ENCODE data around the gene RBFA. TPM values are rescaled to one million over a fixed set of nuclear protein-coding genes. Genes with fewer than 3 reads are reported as not detected.

RBFA gene
- total and polyA plus RNA-seq, 2 donors (not counting 3 experiments of a cell fraction or from before 2014, with no cell fraction given): 27.4 to 34.8 TPM

GRCh38 chr18:80034852-80035406, 695 bp downstream of the RBFA start:
- peak overlapping the region; percentile 94 to 97 (median 96) for H3K4me3 ChIP-seq (replicated peaks in 1 of 3; ENCODE audit: insufficient read depth in 1 of 3, low read depth in 1 of 3, low read length in 3 of 3)
- H2AFZ ChIP-seq (ENCODE audit: low read depth, low read length): peak overlapping the region; percentile 97
- POLR2A ChIA-PET: interaction anchor here (1.7 to 2.6 kb wide), 2 partner anchors 46 to 74 kb away, joined by 7 to 9 read pairs; partner anchors contain the start of gene ADNP2
- peak overlapping the region; percentile 39 for H3K27ac ChIP-seq (ENCODE audit: insufficient read depth, low read depth, low read length)
- dilution Hi-C loops (cut with MboI; ENCODE audit: extremely low pct_ligation_motif_present, low sequenced_read_pairs): no loop called here
- intact Hi-C loops (cut with micrococcal nuclease): loop anchor here (1.0 to 10.0 kb wide), 6 partner anchors 47 to 650 kb away; partner anchors contain the start of genes ADNP2, CTDP1 and TXNL4A
- DNase-seq (ENCODE audit: low read depth, low spot score) (peak; percentile 20), FAIRE-seq (no peak)
- CTCF ChIA-PET: interaction anchor here (0.5 to 2.5 kb wide), 8 partner anchors 12 to 355 kb away, joined by 3 to 24 read pairs (median 5); partner anchors contain the start of genes ADNP2 and TXNL4A
- no peaks in the 10 kb centered on the region for H3K27me3 ChIP-seq (ENCODE audit: control insufficient read depth in 2 of 2, insufficient read depth in 2 of 2, low read length in 2 of 2)
- TSS peak; percentile 34 for BruUV-seq (replicated peaks)
- no peaks in the 10 kb centered on the region for H3K9me1 ChIP-seq (replicated peaks; ENCODE audit: control insufficient read depth, extremely low read depth, insufficient read depth, low read length)
- H3K9ac ChIP-seq (replicated peaks; ENCODE audit: extremely low read depth, insufficient read depth, low read length): peak overlapping the region; percentile 88
- H3K79me2 ChIP-seq (ENCODE audit: control insufficient read depth, insufficient read depth, low read length): peaks cover 18% of the 10 kb centered on the region
- no peaks in the 10 kb centered on the region for H3K9me3 ChIP-seq (replicated peaks; ENCODE audit: control insufficient read depth, insufficient read depth, low read length)
- H3K36me3 ChIP-seq (ENCODE audit: control insufficient read depth in 2 of 2, extremely low read depth in 1 of 2, insufficient read depth in 2 of 2, low read length in 2 of 2): no peaks in the 10 kb centered on the region
- peaks cover 9% of the 10 kb centered on the region for H3K4me1 ChIP-seq (ENCODE audit: control insufficient read depth, extremely low read depth, insufficient read depth, low read length)
- H4K20me1 ChIP-seq (replicated peaks; ENCODE audit: control insufficient read depth, extremely low read depth, insufficient read depth, low read length): no peaks in the 10 kb centered on the region
- H3K4me2 ChIP-seq (ENCODE audit: insufficient read depth, low read length): peak overlapping the region; percentile 98
- TF ChIP-seq POLR2AphosphoS5 (IDR thresholded peaks at IDR 0.05; ENCODE audit: insufficient read depth, low read depth, low read length) (no peak), JUN (IDR thresholded peaks at IDR 0.05; ENCODE audit: borderline replicate concordance, insufficient read depth, insufficient read length, low read depth) (no peak), CTCF (IDR thresholded peaks at IDR 0.05; ENCODE audit: extremely low read depth in 1 of 2, insufficient read depth in 1 of 2, low read depth in 1 of 2, low read length in 2 of 2) (no peak), GATA2 (IDR thresholded peaks at IDR 0.05; ENCODE audit: insufficient read depth, insufficient read length, low read depth, low read length) (no peak), FOS (IDR thresholded peaks at IDR 0.05; ENCODE audit: borderline replicate concordance, insufficient read depth, low read length) (no peak), MAX (IDR thresholded peaks at IDR 0.05; ENCODE audit: insufficient read depth, insufficient read length) (no peak), EZH2 (IDR thresholded peaks at IDR 0.05; ENCODE audit: borderline replicate concordance, low read depth, low read length, severe bottlenecking) (no peak), MYC (IDR thresholded peaks at IDR 0.05; ENCODE audit: low read depth, low read length) (no peak), POLR2A (IDR thresholded peaks at IDR 0.05; ENCODE audit: low read depth, low read length) (no peak)
